Psoas muscle (tissue), 8 donors: ENCODE measurements around the gene KRTAP29-1. TPM values are rescaled to one million over a fixed set of nuclear protein-coding genes. Genes with fewer than 3 reads are reported as not detected.

Source experiments
- ATAC-seq, 4 donors: fragments of 200-7000 bp; cut with Tn5 transposase; one replicate each; pipeline ENCODE4 v1.9.1; 2020; ENCODE audit warnings: moderate library complexity in 3 of 4, mild to moderate bottlenecking in 2 of 4
- DNase-seq, 2 donors: peaks; one replicate each; pipeline ENCODE4 v3.0.0-alpha.2; 2020
- H3K27ac ChIP-seq: fragments of 200-600 bp; one replicate; pipeline ENCODE4 v1.8.0; 2022
- H3K27me3 ChIP-seq, 3 donors: fragments of 200-600 bp in 1 of 3; one replicate each; pipeline versions ENCODE4 v1.6.1 to v1.8.0; 2013 to 2022; ENCODE audit warnings: low read length in 2 of 3, mild to moderate bottlenecking in 2 of 3, moderate library complexity in 1 of 3; ENCODE audit not compliant: insufficient read depth in 3 of 3
- H3K36me3 ChIP-seq, 2 donors: fragments of 200-600 bp in 1 of 2; one replicate each; pipeline versions ENCODE4 v1.6.1 to v1.8.0; 2013 to 2022; ENCODE audit warnings: low read depth in 1 of 2, mild to moderate bottlenecking in 1 of 2, moderate library complexity in 1 of 2; ENCODE audit not compliant: insufficient read depth in 1 of 2
- H3K4me1 ChIP-seq: fragments of 200-600 bp; one replicate; pipeline ENCODE4 v1.8.0; 2022
- H3K4me3 ChIP-seq: fragments of 200-600 bp; one replicate; pipeline ENCODE4 v1.8.0; 2022; ENCODE audit warnings: mild to moderate bottlenecking
- H3K9me3 ChIP-seq: fragments of 200-600 bp; one replicate; pipeline ENCODE4 v1.8.0; 2022
- CTCF ChIP-seq: fragments of 200-600 bp; IDR thresholded peaks from one replicate; pipeline ENCODE4 v1.8.0; 2022; ENCODE audit warnings: antibody characterized with exemption
- WGBS, 3 donors: extraction: QIAGEN DNeasy Blood & Tissue Kit; methylation state at CpG; one replicate each; pipeline versions ENCODE4 v1.1.6 to v1.1.7; 2013; 5-methylcytosine and 5-hydroxymethylcytosine counted together
- intact Hi-C, 2 donors: fragments of 100-400 bp; cut with DNase I; formaldehyde crosslinking; loops; one replicate each; pipeline versions ENCODE4 v1.11.0 to v1.14.2; 2022
- polyA plus RNA-seq, 3 donors: library from polyadenylated mRNA; stranded (reverse); fragments of 200-250 nt; gene quantifications; one replicate each; pipeline ENCODE4 v1.2.3, GENCODE V29; 2013
- total RNA-seq, 4 donors: library from RNA; stranded (reverse); fragmentation: NEBNext Ultra II Directional in 2 of 4; extraction: Animal tissue kit (Norgen Biotek cat#: 25700) in 2 of 4; gene quantifications; one replicate each; pipeline versions ENCODE4 v1.2.1 to v1.2.4, GENCODE V29; 2021 to 2023
- donor health status: healthy with polysubstance abuse.
- donor health status: DM: no; HTN: no; CAD: no; lungs with moderate emphysema.
- donor health status: Bipolar disorder and iron deficiency.
- donor health status: healthy.
- donor health status: DM: yes; HTN: yes; CAD: no.
- donor health status: DM: no; HTN: no; CAD: no.
- donor health status: DM: no; HTN: no; CAD: no.
- donor health status: DM: yes; HTN: yes; CAD: no.

The KRTAP29-1 gene
- total and polyA plus RNA-seq, 7 donors = not detected

GRCh38 chr17:41254861-41255260, 47.8 kb downstream of the KRTAP29-1 start:
- DNase-seq (no peak), ATAC-seq (no peak)
- no peaks in the 10 kb centered on the region for H3K9me3 ChIP-seq
- 0 to 50% (median 42%) methylated on average over 1 of the region's 1 CpG for WGBS, 3 donors
- no peak for TF ChIP-seq CTCF
- H3K27ac ChIP-seq = no peak overlapping the region
- H3K4me1 ChIP-seq = no peaks in the 10 kb centered on the region
- intact Hi-C loops = no loop called here
- no peak overlapping the region for H3K4me3 ChIP-seq
- H3K27me3 ChIP-seq = peaks cover 2 to 48% (median 11%) of the 10 kb centered on the region in 3 donors
- no peaks in the 10 kb centered on the region for H3K36me3 ChIP-seq

Other genes starting within 250 kb of the KRTAP29-1 start
Only the 30 nearest of the 37 such genes appear.
- not detected for gene KRTAP4-16, start 200.6 kb downstream of the KRTAP29-1 start, total RNA-seq
- not detected for gene KRTAP4-16, start 200.6 kb downstream of the KRTAP29-1 start, polyA plus RNA-seq
- gene KRTAP4-9, start 197.5 kb downstream of the KRTAP29-1 start, total RNA-seq = not detected
- gene KRTAP4-9, start 197.5 kb downstream of the KRTAP29-1 start, polyA plus RNA-seq = not detected
- gene KRTAP4-11, start 184.5 kb downstream of the KRTAP29-1 start, total RNA-seq = not detected
- not detected for gene KRTAP4-11, start 184.5 kb downstream of the KRTAP29-1 start, polyA plus RNA-seq
- gene KRTAP4-12, start 178.7 kb downstream of the KRTAP29-1 start, total RNA-seq = not detected
- gene KRTAP4-12, start 178.7 kb downstream of the KRTAP29-1 start, polyA plus RNA-seq = not detected
- not detected for gene KRTAP4-6, start 162.3 kb downstream of the KRTAP29-1 start, total RNA-seq
- gene KRTAP4-6, start 162.3 kb downstream of the KRTAP29-1 start, polyA plus RNA-seq = not detected
- gene KRTAP4-5, start 153.0 kb downstream of the KRTAP29-1 start, total RNA-seq = not detected
- gene KRTAP4-5, start 153.0 kb downstream of the KRTAP29-1 start, polyA plus RNA-seq = not detected
- gene KRTAP4-4, start 142.1 kb downstream of the KRTAP29-1 start, total RNA-seq = not detected
- gene KRTAP4-4, start 142.1 kb downstream of the KRTAP29-1 start, polyA plus RNA-seq = not detected
- not detected for gene KRTAP4-3, start 134.6 kb downstream of the KRTAP29-1 start, total RNA-seq
- gene KRTAP4-3, start 134.6 kb downstream of the KRTAP29-1 start, polyA plus RNA-seq = not detected
- not detected for gene KRTAP4-2, start 124.6 kb downstream of the KRTAP29-1 start, total RNA-seq
- not detected for gene KRTAP4-2, start 124.6 kb downstream of the KRTAP29-1 start, polyA plus RNA-seq
- not detected for gene KRTAP4-1, start 117.9 kb downstream of the KRTAP29-1 start, total RNA-seq
- gene KRTAP4-1, start 117.9 kb downstream of the KRTAP29-1 start, polyA plus RNA-seq = not detected
- gene KRTAP9-1, start 113.0 kb downstream of the KRTAP29-1 start, total RNA-seq = not detected
- not detected for gene KRTAP9-1, start 113.0 kb downstream of the KRTAP29-1 start, polyA plus RNA-seq
- gene KRTAP9-2, start 76.2 kb downstream of the KRTAP29-1 start, total RNA-seq = not detected
- gene KRTAP9-2, start 76.2 kb downstream of the KRTAP29-1 start, polyA plus RNA-seq = not detected
- gene KRTAP9-3, start 70.4 kb downstream of the KRTAP29-1 start, total RNA-seq = not detected
- not detected for gene KRTAP9-3, start 70.4 kb downstream of the KRTAP29-1 start, polyA plus RNA-seq
- not detected for gene KRTAP9-8, start 64.9 kb downstream of the KRTAP29-1 start, total RNA-seq
- gene KRTAP9-8, start 64.9 kb downstream of the KRTAP29-1 start, polyA plus RNA-seq = not detected
- gene KRTAP9-4, start 53.2 kb downstream of the KRTAP29-1 start, total RNA-seq = not detected
- not detected for gene KRTAP9-4, start 53.2 kb downstream of the KRTAP29-1 start, polyA plus RNA-seq
- not detected for gene KRTAP9-9, start 47.5 kb downstream of the KRTAP29-1 start, total RNA-seq
- gene KRTAP9-9, start 47.5 kb downstream of the KRTAP29-1 start, polyA plus RNA-seq = not detected
- gene KRTAP9-6, start 37.5 kb downstream of the KRTAP29-1 start, total RNA-seq = not detected
- gene KRTAP9-6, start 37.5 kb downstream of the KRTAP29-1 start, polyA plus RNA-seq = not detected
- gene KRTAP9-7, start 27.2 kb downstream of the KRTAP29-1 start, total RNA-seq = not detected
- gene KRTAP9-7, start 27.2 kb downstream of the KRTAP29-1 start, polyA plus RNA-seq = not detected
- gene KRTAP16-1, start 6.5 kb upstream of the KRTAP29-1 start, total RNA-seq = not detected
- gene KRTAP16-1, start 6.5 kb upstream of the KRTAP29-1 start, polyA plus RNA-seq = not detected
- gene KRTAP17-1, start 12.9 kb upstream of the KRTAP29-1 start, total RNA-seq = not detected
- gene KRTAP17-1, start 12.9 kb upstream of the KRTAP29-1 start, polyA plus RNA-seq = not detected
- not detected for gene KRT33A, start 48.0 kb upstream of the KRTAP29-1 start, total RNA-seq
- not detected for gene KRT33A, start 48.0 kb upstream of the KRTAP29-1 start, polyA plus RNA-seq
- gene KRT33B, start 67.0 kb upstream of the KRTAP29-1 start, total RNA-seq = not detected
- gene KRT33B, start 67.0 kb upstream of the KRTAP29-1 start, polyA plus RNA-seq = not detected
- gene KRT34, start 79.5 kb upstream of the KRTAP29-1 start, total RNA-seq = not detected
- not detected for gene KRT34, start 79.5 kb upstream of the KRTAP29-1 start, polyA plus RNA-seq
- gene KRT31, start 94.8 kb upstream of the KRTAP29-1 start, total RNA-seq = 1 to 10 TPM in 2 of 4 donors, under 1 TPM in 2; 0.38 to 4.6 (median 2.7) TPM
- gene KRT31, start 94.8 kb upstream of the KRTAP29-1 start, polyA plus RNA-seq = 1 to 10 TPM in 1 of 3 donors, under 1 TPM in 2; 0.18 to 2.8 (median 0.23) TPM
- gene KRT37, start 121.7 kb upstream of the KRTAP29-1 start, total RNA-seq = not detected
- gene KRT37, start 121.7 kb upstream of the KRTAP29-1 start, polyA plus RNA-seq = not detected
- not detected for gene KRT38, start 138.1 kb upstream of the KRTAP29-1 start, total RNA-seq
- gene KRT38, start 138.1 kb upstream of the KRTAP29-1 start, polyA plus RNA-seq = under 1 TPM in 1 of 3 donors, not detected in 2; 0.03 TPM
- gene KRT32, start 164.5 kb upstream of the KRTAP29-1 start, total RNA-seq = under 1 TPM in 1 of 4 donors, not detected in 3; 0.15 TPM
- under 1 TPM in 2 of 3 donors, not detected in 1; 0.12 to 0.31 TPM for gene KRT32, start 164.5 kb upstream of the KRTAP29-1 start, polyA plus RNA-seq
- not detected for gene KRT35, start 178.3 kb upstream of the KRTAP29-1 start, total RNA-seq
- gene KRT35, start 178.3 kb upstream of the KRTAP29-1 start, polyA plus RNA-seq = not detected
- gene KRT36, start 187.1 kb upstream of the KRTAP29-1 start, total RNA-seq = not detected
- under 1 TPM in 1 of 3 donors, not detected in 2; 0.04 TPM for gene KRT36, start 187.1 kb upstream of the KRTAP29-1 start, polyA plus RNA-seq
- 1 to 10 TPM in 2 of 4 donors, not detected in 2; 1.3 to 2.7 TPM for gene KRT13, start 202.8 kb upstream of the KRTAP29-1 start, total RNA-seq
- gene KRT13, start 202.8 kb upstream of the KRTAP29-1 start, polyA plus RNA-seq = 1 to 10 TPM in 2 of 3 donors, under 1 TPM in 1; 0.13 to 3.3 (median 2.8) TPM